HFFc6 (cell line): ENCODE measurements around the gene COX5A. TPM values are rescaled to one million over a fixed set of nuclear protein-coding genes. Genes with fewer than 3 reads are reported as not detected.

Experiments
- DNase-seq: peaks from one replicate; pipeline ENCODE4 v3.0.0-alpha.2; 2018
- H3K27ac Mint-ChIP-seq: 2 replicates; pipeline ENCODE4 v1.8.0; 2020; ENCODE audit warnings: mild to moderate bottlenecking, mixed read lengths
- H3K27me3 Mint-ChIP-seq: 2 replicates; pipeline ENCODE4 v1.8.0; 2021; ENCODE audit warnings: mild to moderate bottlenecking, moderate library complexity, mixed read lengths; ENCODE audit not compliant: insufficient read depth
- H3K36me3 Mint-ChIP-seq: 2 replicates; pipeline ENCODE4 v1.8.0; 2021; ENCODE audit warnings: low read depth, mixed read lengths
- H3K4me1 Mint-ChIP-seq: 2 replicates; pipeline ENCODE4 v1.8.0; 2020; ENCODE audit warnings: low read depth, mixed read lengths
- H3K4me3 Mint-ChIP-seq: 2 replicates; pipeline ENCODE4 v1.8.0; 2020; ENCODE audit warnings: mild to moderate bottlenecking, moderate library complexity, mixed read lengths
- H3K9me3 Mint-ChIP-seq: 2 replicates; pipeline ENCODE4 v1.8.0; 2020; ENCODE audit warnings: mild to moderate bottlenecking, mixed read lengths
- CTCF ChIP-seq: fragments of 200-600 bp; sonication (generic); IDR thresholded peaks from 2 replicates; pipeline ENCODE4 v1.5.0; 2021; ENCODE audit warnings: antibody characterized with exemption, mild to moderate bottlenecking
- total RNA-seq, 6 experiments: library from RNA; stranded (reverse); fragmentation: NEBNext Ultra II Directional; extraction: Animal tissue kit (Norgen Biotek cat#: 25700); gene quantifications; 2 replicates in 1 of 6; 3 replicates in 5 of 6; pipeline ENCODE4 v1.2.3, GENCODE V29; 2021

Gene COX5A
- total RNA-seq, 6 experiments from 2014 or later, result 181 to 189 (median 186) TPM

- H3K4me1 Mint-ChIP-seq, result peaks cover 16% of the 10 kb centered on the region
- no peak overlapping the region; the same call in 1 of the 2 replicates for H3K27ac Mint-ChIP-seq
These were observed 39.7 kb upstream of the COX5A start for GRCh38 chr15:74977599-74977998.

DNA sequence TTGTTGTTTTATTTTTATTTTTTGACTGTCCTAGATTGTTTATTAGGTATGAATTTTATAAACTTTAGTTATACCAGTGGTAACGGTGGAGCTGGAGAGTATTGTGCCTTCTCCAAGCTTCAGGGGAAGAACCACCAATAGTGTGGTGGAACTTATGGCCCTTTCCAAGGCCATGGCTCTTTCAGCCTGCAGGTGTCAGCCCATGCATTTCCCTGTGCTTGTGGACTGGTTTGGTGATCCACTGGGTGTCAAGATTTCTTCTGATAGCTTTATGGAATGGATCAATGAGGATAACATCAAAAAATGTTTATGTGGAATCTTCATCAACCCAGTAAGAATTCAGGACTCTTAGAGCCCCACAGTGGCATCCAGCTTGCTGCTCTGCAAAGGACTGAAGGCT lies 38.3 kb upstream of the COX5A start:
- peaks cover 5% of the 10 kb centered on the region for H3K27me3 Mint-ChIP-seq
- no peak for DNase-seq
- no peak overlapping the region for H3K27ac Mint-ChIP-seq
- no peak for TF ChIP-seq CTCF
- no peak overlapping the region for H3K4me3 Mint-ChIP-seq
- H3K36me3 Mint-ChIP-seq, result no peaks in the 10 kb centered on the region
- peaks cover 16% of the 10 kb centered on the region for H3K4me1 Mint-ChIP-seq
- no peaks in the 10 kb centered on the region for H3K9me3 Mint-ChIP-seq

More at GRCh38 chr15:74977599-74977998, 39.7 kb upstream of the COX5A start:
- Mint-ChIP-seq H3K27me3 (peaks cover 3% of the 10 kb centered on the region), H3K9me3 (no peaks in the 10 kb centered on the region), H3K36me3 (no peaks in the 10 kb centered on the region), H3K4me3 (no peak overlapping the region)
- no peak for DNase-seq
- TF ChIP-seq CTCF, result no peak

GRCh38 chr15:74967670-74968069 lies 29.8 kb upstream of the COX5A start:
- Mint-ChIP-seq H3K36me3 (no peaks in the 10 kb centered on the region), H3K4me3 (no peak overlapping the region), H3K4me1 (peaks cover 16% of the 10 kb centered on the region), H3K27ac (no peak overlapping the region), H3K9me3 (no peaks in the 10 kb centered on the region), H3K27me3 (peaks cover 2% of the 10 kb centered on the region)
- TF ChIP-seq CTCF, result no peak
- DNase-seq, result no peak

DNA sequence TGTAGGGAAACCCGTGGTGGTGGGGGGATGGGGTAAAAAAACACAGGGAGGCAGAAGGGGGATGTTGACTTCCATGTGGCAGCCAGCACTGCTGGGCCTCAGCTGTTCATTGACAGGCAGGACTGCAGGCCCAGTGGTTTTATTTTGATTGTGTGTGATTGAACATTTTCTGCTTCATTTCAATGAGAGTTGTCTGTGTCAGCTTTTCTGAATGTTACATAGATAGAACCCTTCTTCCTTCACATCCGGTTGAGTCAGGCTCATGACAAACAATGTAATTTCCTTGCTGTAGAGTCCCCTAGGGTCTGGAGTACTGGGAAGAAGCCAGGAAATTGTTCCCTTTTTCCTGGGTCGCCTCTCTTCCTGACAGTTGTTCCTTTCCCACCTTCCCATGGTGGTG lies 26.9 kb upstream of the COX5A start:
- TF ChIP-seq CTCF, result no peak
- peak overlapping the region; percentile 78 for H3K27ac Mint-ChIP-seq
- DNase-seq, result peak; percentile 29
- no peaks in the 10 kb centered on the region for H3K9me3 Mint-ChIP-seq
- no peaks in the 10 kb centered on the region for H3K36me3 Mint-ChIP-seq
- peaks cover 3% of the 10 kb centered on the region; the same call in 1 of the 2 replicates for H3K27me3 Mint-ChIP-seq
- peaks cover 33% of the 10 kb centered on the region for H3K4me1 Mint-ChIP-seq
- H3K4me3 Mint-ChIP-seq, result no peak overlapping the region

- no peak for TF ChIP-seq CTCF
- Mint-ChIP-seq H3K4me3 (no peak overlapping the region), H3K4me1 (peaks cover 49% of the 10 kb centered on the region), H3K36me3 (no peaks in the 10 kb centered on the region), H3K27ac (no peak overlapping the region), H3K9me3 (no peaks in the 10 kb centered on the region), H3K27me3 (peaks cover 12% of the 10 kb centered on the region)
- DNase-seq, result no peak
These were observed 25.3 kb upstream of the COX5A start for GRCh38 chr15:74963213-74963612.

DNA sequence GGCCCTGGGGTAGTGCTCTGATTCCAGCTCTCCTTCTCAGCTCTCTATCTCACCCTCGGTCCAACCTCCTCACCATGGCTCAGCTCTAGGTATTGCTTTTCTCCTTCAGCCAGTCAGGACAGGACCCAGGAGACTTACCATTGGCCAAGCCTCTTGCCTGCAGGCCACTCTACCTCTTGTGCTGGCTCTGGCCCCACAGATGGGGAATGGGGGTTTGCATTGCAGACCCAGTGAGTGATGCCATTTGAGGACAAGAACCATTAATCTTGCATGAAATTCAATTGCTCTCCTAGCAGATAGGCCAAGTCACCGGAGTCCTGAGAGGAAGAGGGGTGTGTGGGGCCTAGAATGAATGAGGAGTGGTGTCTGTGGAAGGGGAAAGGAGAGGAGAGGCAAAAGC lies 24.8 kb upstream of the COX5A start:
- Mint-ChIP-seq H3K4me3 (no peak overlapping the region), H3K36me3 (no peaks in the 10 kb centered on the region), H3K27ac (no peak overlapping the region), H3K9me3 (no peaks in the 10 kb centered on the region), H3K27me3 (peaks cover 14% of the 10 kb centered on the region), H3K4me1 (peaks cover 55% of the 10 kb centered on the region)
- no peak for TF ChIP-seq CTCF
- no peak for DNase-seq
